ENCODE measurements around the gene LPIN1.

DNA sequence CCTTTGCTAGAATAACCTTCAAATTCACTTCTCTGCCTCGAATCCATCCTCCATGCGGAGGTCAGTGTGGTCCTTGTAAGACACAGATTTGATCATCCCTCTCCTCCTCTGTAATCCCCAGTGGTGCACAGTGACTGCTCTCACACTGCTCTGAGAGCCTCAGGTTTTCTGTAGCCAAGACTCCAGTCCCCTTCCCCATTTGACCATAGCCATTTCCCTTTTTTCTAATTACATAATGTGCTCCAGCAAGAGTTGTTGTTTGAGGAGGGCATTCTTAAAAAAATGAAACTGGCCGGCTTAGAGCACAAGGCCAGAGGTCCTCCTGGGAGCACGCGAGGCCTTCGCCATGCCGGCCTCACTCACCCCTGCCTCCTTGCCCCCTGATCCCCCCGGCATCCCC lies 34.7 kb upstream of the LPIN1 start:
- TF ChIP-seq EZH2 (IDR thresholded peaks at IDR 0.05; ENCODE audit: insufficient read depth, low read length), result no peak
- TF ChIP-seq, protein P1, sequence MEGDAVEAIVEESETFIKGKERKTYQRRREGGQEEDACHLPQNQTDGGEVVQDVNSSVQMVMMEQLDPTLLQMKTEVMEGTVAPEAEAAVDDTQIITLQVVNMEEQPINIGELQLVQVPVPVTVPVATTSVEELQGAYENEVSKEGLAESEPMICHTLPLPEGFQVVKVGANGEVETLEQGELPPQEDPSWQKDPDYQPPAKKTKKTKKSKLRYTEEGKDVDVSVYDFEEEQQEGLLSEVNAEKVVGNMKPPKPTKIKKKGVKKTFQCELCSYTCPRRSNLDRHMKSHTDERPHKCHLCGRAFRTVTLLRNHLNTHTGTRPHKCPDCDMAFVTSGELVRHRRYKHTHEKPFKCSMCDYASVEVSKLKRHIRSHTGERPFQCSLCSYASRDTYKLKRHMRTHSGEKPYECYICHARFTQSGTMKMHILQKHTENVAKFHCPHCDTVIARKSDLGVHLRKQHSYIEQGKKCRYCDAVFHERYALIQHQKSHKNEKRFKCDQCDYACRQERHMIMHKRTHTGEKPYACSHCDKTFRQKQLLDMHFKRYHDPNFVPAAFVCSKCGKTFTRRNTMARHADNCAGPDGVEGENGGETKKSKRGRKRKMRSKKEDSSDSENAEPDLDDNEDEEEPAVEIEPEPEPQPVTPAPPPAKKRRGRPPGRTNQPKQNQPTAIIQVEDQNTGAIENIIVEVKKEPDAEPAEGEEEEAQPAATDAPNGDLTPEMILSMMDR (IDR thresholded peaks at IDR 0.05; ENCODE audit: insufficient read depth, low read depth, low read length), result no peak
